ENCODE measurements around the gene ALDH3B2. TPM values are rescaled to one million over a fixed set of nuclear protein-coding genes. Genes with fewer than 3 reads are reported as not detected.
"Not testable (repeated sequence)": the region's sequence is repeated elsewhere in the genome, so short reads cannot be mapped to it uniquely, and the experiment has no call there.

ALDH3B2 gene
- total RNA-seq, 1 experiment from 2014 or later = not detected

- H3K27ac ChIP-seq (ENCODE audit: low read depth, low read length); DNase-seq (ENCODE audit: low read depth, low spot score); H4K20me1 ChIP-seq (ENCODE audit: insufficient read depth); H3K4me3 ChIP-seq (replicated peaks in 1 of 2; ENCODE audit: low read depth in 1 of 2, low read length in 2 of 2); H3K4me2 ChIP-seq (ENCODE audit: low read length); H3K9me3 ChIP-seq (ENCODE audit: control insufficient read depth in 1 of 2, insufficient read depth in 1 of 2, low read depth in 1 of 2, low read length in 2 of 2); BruUV-seq (replicated peaks); H3K36me3 ChIP-seq (ENCODE audit: control insufficient read depth in 1 of 2, insufficient read depth in 2 of 2, low read length in 2 of 2); POLR2A ChIA-PET; H3K27me3 ChIP-seq (ENCODE audit: insufficient read depth, low read length); H3K9ac ChIP-seq (ENCODE audit: low read length); H3K4me1 ChIP-seq (ENCODE audit: control insufficient read depth in 1 of 2, insufficient read depth in 2 of 2, low read length in 2 of 2); ATAC-seq; H3K79me2 ChIP-seq (ENCODE audit: insufficient read depth, low read length); H3K9me2 ChIP-seq (ENCODE audit: insufficient read depth): not testable (repeated sequence)
- intact Hi-C loops (cut with micrococcal nuclease) = loop anchor here (1.0 kb wide), 1 partner anchor 44 kb away; no protein-coding TSS in a partner anchor
- RAD21 ChIA-PET (ENCODE audit: low non-redundant PET in 1 of 2, low total read pairs in 2 of 2, uncharacterized antibody in 2 of 2, unreplicated experiment in 2 of 2) = interaction anchor here (0.6 to 1.0 kb wide), 5 partner anchors 9 to 82 kb away, joined by 3 to 6 read pairs (median 3); partner anchors contain the start of gene NUDT8 (in 1 of the 2)
- CTCF ChIA-PET = interaction anchor here (0.8 to 2.7 kb wide), 10 partner anchors 8 to 270 kb away, joined by 3 to 34 read pairs (median 4); partner anchors contain the start of gene NUDT8
- peak overlapping the region; percentile 78 for H2AFZ ChIP-seq (ENCODE audit: low read depth, low read length, poor library complexity, severe bottlenecking)
Observed at GRCh38 chr11:67659651-67660165, 14.7 kb downstream of the ALDH3B2 start.

- no TSS peak for BruUV-seq (replicated peaks)
- no peak for TF ChIP-seq SRF (IDR thresholded peaks at IDR 0.05; ENCODE audit: low read depth)
- no peaks in the 10 kb centered on the region for H3K27me3 ChIP-seq (ENCODE audit: insufficient read depth, low read length)
- H3K4me2 ChIP-seq (ENCODE audit: low read length) = no peak overlapping the region
- no peaks in the 10 kb centered on the region for H3K9me3 ChIP-seq (ENCODE audit: control insufficient read depth in 1 of 2, insufficient read depth in 1 of 2, low read depth in 1 of 2, low read length in 2 of 2)
- RAD21 ChIA-PET (ENCODE audit: low non-redundant PET in 1 of 2, low total read pairs in 2 of 2, uncharacterized antibody in 2 of 2, unreplicated experiment in 2 of 2) = no interaction called here
- no peak overlapping the region for H2AFZ ChIP-seq (ENCODE audit: low read depth, low read length, poor library complexity, severe bottlenecking)
- no peak for ATAC-seq
- no peaks in the 10 kb centered on the region for H4K20me1 ChIP-seq (ENCODE audit: insufficient read depth)
- no peak for DNase-seq (ENCODE audit: low read depth, low spot score)
- H3K36me3 ChIP-seq (ENCODE audit: control insufficient read depth in 1 of 2, insufficient read depth in 2 of 2, low read length in 2 of 2) = no peaks in the 10 kb centered on the region
- no peaks in the 10 kb centered on the region for H3K79me2 ChIP-seq (ENCODE audit: insufficient read depth, low read length)
- H3K27ac ChIP-seq (ENCODE audit: low read depth, low read length) = no peak overlapping the region
- H3K4me1 ChIP-seq (ENCODE audit: control insufficient read depth in 1 of 2, insufficient read depth in 2 of 2, low read length in 2 of 2) = no peaks in the 10 kb centered on the region
- intact Hi-C loops (cut with micrococcal nuclease) = no loop called here
- no peaks in the 10 kb centered on the region for H3K9me2 ChIP-seq (ENCODE audit: insufficient read depth)
- CTCF ChIA-PET = no interaction called here
- POLR2A ChIA-PET = no interaction called here
- H3K4me3 ChIP-seq (replicated peaks in 1 of 2; ENCODE audit: low read depth in 1 of 2, low read length in 2 of 2) = no peak overlapping the region
- H3K9ac ChIP-seq (ENCODE audit: low read length) = no peak overlapping the region
Observed at GRCh38 chr11:67657300-67657699, 17.1 kb downstream of the ALDH3B2 start.

GRCh38 chr11:67656278-67656922 lies 18.0 kb downstream of the ALDH3B2 start:
- ATAC-seq = no peak
- DNase-seq (ENCODE audit: low read depth, low spot score) = no peak
- H3K9ac ChIP-seq (ENCODE audit: low read length) = no peak overlapping the region
- POLR2A ChIA-PET = no interaction called here
- TF ChIP-seq ATF3 (IDR thresholded peaks at IDR 0.05) (no peak), CBX3 (IDR thresholded peaks at IDR 0.05; ENCODE audit: low read depth) (peak; percentile 93; the same call in 1 of the 2 replicates)
- H3K36me3 ChIP-seq (ENCODE audit: control insufficient read depth in 1 of 2, insufficient read depth in 2 of 2, low read length in 2 of 2) = no peaks in the 10 kb centered on the region
- H2AFZ ChIP-seq (ENCODE audit: low read depth, low read length, poor library complexity, severe bottlenecking) = no peak overlapping the region
- no TSS peak for BruUV-seq (replicated peaks)
- H3K79me2 ChIP-seq (ENCODE audit: insufficient read depth, low read length) = no peaks in the 10 kb centered on the region
- H3K27ac ChIP-seq (ENCODE audit: low read depth, low read length) = no peak overlapping the region
- RAD21 ChIA-PET (ENCODE audit: low non-redundant PET in 1 of 2, low total read pairs in 2 of 2, uncharacterized antibody in 2 of 2, unreplicated experiment in 2 of 2) = no interaction called here
- no peaks in the 10 kb centered on the region for H3K4me1 ChIP-seq (ENCODE audit: control insufficient read depth in 1 of 2, insufficient read depth in 2 of 2, low read length in 2 of 2)
- intact Hi-C loops (cut with micrococcal nuclease) = no loop called here
- CTCF ChIA-PET = no interaction called here
- H3K9me3 ChIP-seq (ENCODE audit: control insufficient read depth in 1 of 2, insufficient read depth in 1 of 2, low read depth in 1 of 2, low read length in 2 of 2) = no peaks in the 10 kb centered on the region
- no peak overlapping the region for H3K4me2 ChIP-seq (ENCODE audit: low read length)
- no peaks in the 10 kb centered on the region for H3K27me3 ChIP-seq (ENCODE audit: insufficient read depth, low read length)
- no peak overlapping the region for H3K4me3 ChIP-seq (replicated peaks in 1 of 2; ENCODE audit: low read depth in 1 of 2, low read length in 2 of 2)
- no peaks in the 10 kb centered on the region for H3K9me2 ChIP-seq (ENCODE audit: insufficient read depth)
- H4K20me1 ChIP-seq (ENCODE audit: insufficient read depth) = no peaks in the 10 kb centered on the region

All from HCT116 (cell line).